ENCODE measurements around the gene COA6. TPM values are rescaled to one million over a fixed set of nuclear protein-coding genes. Genes with fewer than 3 reads are reported as not detected.
A peak's percentile ranks its signal among the peaks of the same experiment; 100 is the strongest.

The COA6 gene
- total RNA-seq: 10 to 100 TPM; 15.3 to 21.8 (median 15.8) TPM

DNA sequence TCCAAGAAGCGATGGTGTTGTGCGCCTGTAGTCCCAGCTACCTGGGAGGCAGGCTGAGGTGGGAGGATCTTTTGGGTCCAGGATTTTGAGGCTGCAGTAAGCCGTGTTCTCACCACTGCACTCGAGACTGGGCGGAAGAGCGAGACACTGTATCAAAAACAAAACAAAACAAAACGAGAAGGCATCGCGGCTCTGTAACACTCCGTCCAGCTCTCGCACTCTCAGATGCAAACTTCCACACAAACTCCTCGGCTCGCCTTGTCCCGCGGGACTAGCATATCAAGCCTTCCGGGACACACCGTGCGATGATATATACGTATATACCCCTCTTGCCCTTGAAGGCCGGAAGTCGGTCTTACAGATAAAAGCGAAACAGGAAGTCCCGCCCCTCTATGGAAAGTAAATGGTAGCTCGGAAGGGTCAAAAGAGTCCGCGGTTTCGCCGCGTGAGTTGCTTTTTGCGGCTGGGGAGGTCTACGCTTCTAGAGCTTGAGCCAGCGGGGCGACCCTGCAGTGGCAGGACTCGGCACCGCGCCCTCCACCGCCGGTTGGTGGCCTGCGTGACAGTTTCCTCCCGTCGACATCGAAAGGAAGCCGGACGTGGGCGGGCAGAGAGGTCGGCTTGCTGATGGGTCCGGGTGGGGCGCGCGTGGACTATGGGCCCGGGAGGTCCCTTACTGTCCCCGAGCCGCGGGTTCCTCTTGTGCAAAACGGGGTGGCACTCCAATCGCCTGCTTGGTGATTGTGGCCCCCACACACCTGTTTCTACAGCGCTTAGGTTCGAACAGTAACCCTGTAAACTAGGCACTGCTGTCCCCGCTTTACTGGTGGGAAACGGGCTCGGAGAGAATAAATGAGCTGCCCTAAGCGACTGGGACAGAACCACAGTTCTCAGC lies at the start of gene COA6:
COA6 (plus strand) TSS at position 393 of the 895 bp plus-strand sequence; CDS start at position 404, 11 bp downstream.
- TF ChIP-seq, protein P1, sequence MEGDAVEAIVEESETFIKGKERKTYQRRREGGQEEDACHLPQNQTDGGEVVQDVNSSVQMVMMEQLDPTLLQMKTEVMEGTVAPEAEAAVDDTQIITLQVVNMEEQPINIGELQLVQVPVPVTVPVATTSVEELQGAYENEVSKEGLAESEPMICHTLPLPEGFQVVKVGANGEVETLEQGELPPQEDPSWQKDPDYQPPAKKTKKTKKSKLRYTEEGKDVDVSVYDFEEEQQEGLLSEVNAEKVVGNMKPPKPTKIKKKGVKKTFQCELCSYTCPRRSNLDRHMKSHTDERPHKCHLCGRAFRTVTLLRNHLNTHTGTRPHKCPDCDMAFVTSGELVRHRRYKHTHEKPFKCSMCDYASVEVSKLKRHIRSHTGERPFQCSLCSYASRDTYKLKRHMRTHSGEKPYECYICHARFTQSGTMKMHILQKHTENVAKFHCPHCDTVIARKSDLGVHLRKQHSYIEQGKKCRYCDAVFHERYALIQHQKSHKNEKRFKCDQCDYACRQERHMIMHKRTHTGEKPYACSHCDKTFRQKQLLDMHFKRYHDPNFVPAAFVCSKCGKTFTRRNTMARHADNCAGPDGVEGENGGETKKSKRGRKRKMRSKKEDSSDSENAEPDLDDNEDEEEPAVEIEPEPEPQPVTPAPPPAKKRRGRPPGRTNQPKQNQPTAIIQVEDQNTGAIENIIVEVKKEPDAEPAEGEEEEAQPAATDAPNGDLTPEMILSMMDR (IDR thresholded peaks at IDR 0.05): no peak
- peak; percentile 98 for ATAC-seq (ENCODE audit: low FRiP score)
- DNase-seq (ENCODE audit: low spot score): peak; percentile 78

DNA sequence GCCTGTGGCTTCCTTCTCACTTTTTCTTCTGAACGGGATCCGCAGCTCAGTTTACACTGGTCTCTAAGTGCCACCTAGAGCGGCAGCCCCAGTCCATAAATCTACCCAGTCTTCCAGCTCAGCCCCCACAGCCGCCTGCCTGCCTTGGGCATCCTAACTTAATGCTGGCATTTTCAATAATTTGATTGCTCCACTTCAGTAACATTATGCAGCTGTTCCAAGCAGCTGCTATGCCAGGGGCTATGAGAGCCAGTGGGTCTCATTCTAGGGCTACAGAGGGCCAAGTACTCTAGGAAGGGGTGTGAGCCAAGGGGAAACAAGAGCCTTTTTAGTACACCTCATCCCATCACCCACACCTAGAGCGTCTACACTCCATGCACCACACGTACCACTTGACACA lies 48.4 kb upstream of the COA6 start:
- no peak for ATAC-seq (ENCODE audit: low FRiP score)
- no peak for DNase-seq (ENCODE audit: low spot score)
- TF ChIP-seq, protein P1 (IDR thresholded peaks at IDR 0.05): no peak

DNA sequence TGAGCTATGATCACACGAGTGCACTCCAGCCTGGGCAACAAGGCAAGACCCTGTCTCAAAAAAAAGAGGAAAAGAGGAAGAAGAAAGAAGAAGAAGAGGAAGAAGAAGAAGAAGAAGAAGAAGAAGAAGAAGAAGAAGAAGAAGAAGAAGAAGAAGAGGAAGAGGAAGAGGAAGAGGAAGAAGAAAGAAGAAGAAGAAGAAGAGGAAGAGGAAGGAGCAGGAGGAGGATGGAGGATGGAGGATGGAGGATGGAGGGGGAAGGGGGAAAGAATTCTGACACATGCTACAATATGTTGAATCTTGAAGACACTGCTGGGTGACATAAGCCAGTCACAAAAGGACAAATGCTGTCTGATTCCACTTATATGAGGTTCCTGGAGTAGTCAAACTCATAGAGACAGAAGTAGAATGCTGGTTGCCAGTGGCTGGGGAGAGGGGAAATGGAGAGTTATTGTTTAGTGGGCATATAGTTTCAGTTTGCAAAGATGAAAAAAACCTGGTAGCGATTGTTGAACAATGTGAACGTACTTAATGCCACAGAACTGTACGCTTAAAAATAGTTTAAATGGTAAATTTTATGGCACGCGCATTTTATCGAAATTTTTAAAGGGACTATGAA lies 47.3 kb upstream of the COA6 start:
- DNase-seq (ENCODE audit: low spot score) (no peak), ATAC-seq (ENCODE audit: low FRiP score) (no peak)
- TF ChIP-seq, protein P1 (IDR thresholded peaks at IDR 0.05): no peak

DNA sequence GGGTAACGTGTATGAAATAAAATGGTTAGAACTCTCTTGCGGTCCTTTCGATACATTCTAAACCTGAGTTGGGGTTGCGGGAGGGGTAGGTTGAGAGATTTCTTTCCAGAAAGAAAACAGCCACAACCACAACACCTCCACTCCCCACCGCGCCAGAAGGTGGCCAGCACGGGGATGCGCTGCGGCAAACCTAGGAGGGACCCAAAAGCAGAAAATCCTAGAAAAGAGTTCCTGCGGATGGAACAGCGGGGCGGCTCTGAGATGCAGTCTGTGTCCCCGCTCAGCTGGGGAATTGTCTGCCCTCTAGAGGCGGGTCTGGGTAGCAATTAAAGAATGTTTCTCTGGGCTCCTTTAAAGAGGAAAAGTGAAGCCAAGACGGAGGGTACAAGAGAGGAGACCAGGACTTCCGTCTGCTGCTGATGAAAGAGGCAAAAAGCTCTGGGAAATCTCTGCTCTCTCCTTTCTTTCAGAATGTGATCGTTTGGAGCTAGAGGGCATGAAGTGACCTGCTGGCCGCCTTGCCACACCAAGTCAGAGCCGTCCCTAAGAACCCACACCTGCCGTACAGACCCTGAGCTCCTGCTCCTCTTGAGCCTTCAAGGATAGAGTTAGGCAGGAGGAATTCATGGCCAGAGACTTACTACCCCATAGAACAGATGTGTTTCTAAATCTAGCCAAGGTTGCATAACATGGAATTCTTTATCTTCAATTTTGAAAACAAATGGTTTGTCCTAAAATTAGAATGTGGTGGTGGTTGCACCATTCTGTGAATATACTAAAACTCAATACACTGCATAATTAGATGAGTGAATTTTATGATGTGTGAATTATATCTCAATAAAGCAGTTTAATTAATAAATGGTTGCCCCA lies 46.5 kb upstream of the COA6 start:
- ATAC-seq (ENCODE audit: low FRiP score) (peak; percentile 44), DNase-seq (ENCODE audit: low spot score) (no peak)
- TF ChIP-seq, protein P1 (IDR thresholded peaks at IDR 0.05): no peak

DNA sequence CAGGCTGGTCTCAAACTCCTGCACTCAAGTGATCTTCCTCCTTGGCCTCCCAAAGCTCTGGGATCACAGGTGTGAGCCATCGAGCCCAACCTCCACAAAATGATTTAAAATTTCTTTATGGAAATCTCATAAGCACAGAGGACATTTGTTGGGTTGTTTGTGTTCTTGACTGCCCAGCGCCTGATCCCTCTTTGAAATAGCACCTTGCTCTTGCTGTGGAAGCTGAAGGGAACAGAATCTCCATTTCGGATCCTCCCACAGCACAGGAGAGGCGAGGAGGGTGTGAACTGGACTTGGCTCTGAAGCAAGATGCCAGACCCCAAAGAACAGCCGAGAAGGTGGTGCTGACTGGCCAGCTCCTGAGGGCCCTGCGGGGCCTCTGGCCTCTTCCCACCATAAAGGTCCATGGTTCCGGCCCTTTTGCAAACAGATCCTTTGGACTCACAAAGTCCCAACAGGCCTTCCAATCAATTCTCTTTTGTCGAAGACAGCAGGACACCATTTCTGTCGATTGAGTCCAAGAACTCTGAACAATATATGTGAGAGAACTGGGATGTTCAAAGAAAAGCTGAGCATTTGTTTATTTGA lies 45.6 kb upstream of the COA6 start:
- no peak for ATAC-seq (ENCODE audit: low FRiP score)
- TF ChIP-seq, protein P1 (IDR thresholded peaks at IDR 0.05): no peak
- DNase-seq (ENCODE audit: low spot score): no peak

DNA sequence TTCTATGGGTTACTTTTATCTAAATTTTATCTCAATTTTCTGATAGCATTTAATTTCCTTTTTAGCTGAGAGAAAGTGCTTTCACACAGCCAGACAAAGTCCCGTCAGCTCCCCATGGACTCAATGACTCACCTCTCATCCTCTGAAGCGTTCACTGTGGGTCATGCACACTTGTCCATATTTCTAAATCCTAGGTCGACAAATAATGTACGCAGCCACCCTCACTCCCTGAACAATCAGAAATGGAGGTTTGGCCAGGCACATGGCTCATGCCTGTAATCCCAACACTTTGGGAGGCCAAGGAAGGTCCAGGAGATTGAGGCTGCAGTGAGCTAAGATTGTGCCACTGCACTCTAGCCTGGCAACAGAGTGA lies 42.4 kb upstream of the COA6 start:
- DNase-seq (ENCODE audit: low spot score) (no peak), ATAC-seq (ENCODE audit: low FRiP score) (no peak)
- TF ChIP-seq, protein P1 (IDR thresholded peaks at IDR 0.05): no peak

All from omental fat pad (tissue), 4 donors.